Fibroblast of skin of left biceps (primary cell): Measurements from ENCODE around the gene SLC33A1.

Source experiments
- DNase-seq, 2 experiments: peaks; one replicate each; pipeline ENCODE4 v3.0.0-alpha.2; 2013; ENCODE audit warnings: low read depth in 2 of 2

The SLC33A1 gene

DNA sequence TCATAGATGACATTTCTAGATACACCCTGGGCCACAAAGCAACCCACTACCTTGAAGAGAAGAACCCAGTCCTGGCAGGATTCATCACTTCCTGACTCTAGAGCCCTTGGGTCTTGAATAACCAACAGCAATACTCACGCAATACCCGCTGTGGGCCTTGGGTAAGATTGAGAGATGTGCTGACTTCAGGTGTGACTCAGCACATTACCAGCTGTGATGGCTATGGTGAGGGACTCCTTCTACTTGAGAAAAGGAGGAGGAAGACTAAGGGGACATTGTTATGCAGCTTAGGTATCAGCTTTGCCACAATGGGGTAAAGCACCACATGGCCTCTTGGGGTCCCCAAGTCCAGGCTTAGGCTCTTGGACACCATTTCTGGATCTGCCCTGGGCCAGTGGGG lies 63.0 kb downstream of the SLC33A1 start:
- DNase-seq: no peak

DNA sequence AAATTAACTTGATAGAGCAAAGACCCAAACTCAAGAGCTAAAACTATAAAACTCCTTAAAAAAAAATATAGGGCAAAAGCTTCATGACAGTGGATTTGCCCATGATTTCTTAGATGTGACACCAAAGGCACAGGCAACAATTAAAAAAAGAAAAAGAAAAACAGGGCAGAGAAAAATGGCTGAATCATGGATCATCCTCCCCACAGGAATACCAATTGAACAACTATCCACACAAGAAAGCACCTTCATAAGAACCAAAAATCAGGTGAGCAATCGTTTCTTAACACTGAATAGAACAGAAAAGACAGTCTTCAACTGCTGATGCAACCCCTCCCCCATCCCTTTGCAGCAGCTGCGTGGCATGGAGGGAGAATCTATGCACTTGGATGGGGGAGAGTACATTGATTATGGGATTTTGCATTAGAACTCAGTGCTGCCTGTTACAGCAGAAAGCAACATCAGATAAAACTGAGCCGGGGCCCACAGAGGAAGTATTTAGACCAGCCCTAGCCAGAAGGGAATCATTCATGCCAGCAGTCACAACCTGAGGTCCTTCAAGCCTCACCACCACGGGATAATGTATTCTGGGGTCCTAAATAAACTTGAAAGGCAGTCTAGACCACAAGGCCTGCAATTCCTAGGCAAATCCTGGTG lies 63.8 kb downstream of the SLC33A1 start:
- no peak for DNase-seq

DNA sequence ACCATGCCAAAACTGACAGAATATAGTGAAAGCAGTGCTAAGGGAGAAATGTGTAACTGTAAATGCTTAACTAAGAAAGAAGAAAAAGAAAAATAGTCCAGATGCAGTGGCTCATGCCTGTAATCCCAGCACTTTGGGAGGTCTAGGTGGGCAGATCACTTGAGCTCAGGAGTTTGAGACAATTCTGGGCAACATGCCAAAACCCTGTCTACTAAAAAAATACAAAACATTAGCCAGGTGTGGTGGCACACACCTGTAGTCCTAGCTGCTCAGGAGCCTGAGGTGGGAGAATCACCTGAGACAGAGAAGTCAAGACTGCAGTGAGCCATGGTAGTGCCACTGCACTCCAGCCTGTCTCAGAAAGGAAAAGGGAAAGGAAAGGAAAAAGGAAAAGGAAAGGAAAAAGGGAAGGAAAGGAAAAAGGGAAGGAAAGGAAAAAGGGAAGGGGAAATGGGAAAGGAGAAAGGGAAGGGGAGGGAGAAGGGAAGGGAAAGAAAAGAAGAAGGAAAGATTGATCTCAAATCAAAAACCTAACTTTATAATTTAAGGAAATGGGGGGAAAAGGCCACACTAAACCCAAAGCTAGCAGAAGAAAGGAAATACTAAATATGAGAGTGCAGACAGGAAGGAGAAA lies 68.4 kb downstream of the SLC33A1 start:
- DNase-seq: no peak

DNA sequence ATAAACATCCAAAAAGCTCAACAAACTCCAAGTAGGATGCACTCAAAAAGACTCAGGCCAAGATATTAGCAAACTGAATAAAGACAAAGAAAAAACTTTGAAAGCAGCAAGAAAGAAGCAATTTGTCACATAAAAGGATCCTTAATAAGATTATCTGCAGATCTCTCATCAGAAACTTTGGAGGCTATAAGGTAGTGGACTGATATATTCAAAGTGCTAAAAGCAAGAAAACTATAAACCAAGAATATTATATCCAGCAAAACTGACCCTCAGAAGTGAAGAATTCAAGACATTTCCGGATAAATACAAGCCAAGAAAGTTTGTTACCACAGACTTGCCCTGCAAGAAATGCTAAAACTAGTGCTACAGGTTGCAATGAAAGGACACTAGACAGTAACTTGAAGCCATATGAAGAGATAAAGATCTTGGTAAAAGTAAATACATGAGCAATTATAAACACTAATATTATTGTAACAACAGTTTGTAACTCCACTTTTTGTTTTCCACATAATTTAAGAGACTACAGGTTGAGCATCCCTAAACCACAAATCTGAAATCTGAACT lies 71.8 kb downstream of the SLC33A1 start:
- DNase-seq: no peak

DNA sequence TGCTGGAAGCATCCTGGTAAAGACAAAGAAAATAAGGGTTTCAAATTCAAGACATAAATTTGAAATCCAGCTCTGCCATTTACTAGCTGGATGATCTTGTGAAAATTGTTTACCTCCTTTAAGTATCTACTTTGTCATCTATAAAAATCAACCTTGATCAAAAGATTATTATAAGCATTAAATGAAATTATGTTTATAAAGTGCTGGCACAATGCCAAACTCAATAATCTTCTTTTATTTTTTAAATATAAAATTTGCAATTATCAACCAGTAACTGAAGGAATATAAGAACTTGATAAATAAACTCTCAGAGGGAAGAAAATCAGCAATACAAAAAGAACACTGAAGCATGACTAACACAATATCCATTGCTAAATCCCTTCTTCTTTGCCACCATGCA lies 73.9 kb downstream of the SLC33A1 start:
- no peak for DNase-seq

DNA sequence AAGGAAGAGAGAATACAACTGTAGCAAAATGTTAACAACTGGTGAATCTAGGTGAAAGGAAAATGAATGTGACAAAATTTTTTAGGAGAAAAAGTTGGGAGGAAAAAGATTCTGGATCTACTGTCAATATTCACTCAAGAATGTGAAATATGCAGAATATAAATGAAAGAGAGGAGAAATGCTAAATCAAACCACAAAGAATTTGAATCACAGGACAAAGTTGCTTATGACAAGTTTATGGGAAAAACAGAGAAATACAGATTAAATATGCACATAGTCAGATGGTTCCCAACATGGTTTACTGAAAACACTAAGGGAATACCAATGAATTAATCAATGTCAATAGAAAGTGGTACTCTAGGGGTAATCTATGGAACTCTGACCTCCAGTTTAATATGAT lies 75.8 kb downstream of the SLC33A1 start:
- no peak for DNase-seq

DNA sequence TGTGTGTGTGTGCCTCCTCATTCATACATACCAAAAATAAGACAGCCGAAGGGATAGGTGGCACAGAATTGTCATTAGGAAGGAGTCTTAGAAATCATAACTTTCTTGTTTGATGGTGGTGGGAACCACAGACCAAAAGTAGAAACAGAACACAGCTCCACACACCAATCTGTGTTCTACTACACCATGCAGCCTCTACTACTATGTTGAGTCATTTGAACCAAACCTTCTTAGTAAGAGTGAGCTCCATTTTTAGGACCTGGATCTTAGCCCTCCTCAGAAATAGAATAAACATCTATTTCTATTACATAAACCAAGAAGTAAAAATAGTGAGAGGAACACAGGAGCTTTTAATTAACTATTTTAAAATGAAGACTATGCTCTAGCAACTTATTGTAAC lies 81.4 kb downstream of the SLC33A1 start:
- DNase-seq: no peak

DNA sequence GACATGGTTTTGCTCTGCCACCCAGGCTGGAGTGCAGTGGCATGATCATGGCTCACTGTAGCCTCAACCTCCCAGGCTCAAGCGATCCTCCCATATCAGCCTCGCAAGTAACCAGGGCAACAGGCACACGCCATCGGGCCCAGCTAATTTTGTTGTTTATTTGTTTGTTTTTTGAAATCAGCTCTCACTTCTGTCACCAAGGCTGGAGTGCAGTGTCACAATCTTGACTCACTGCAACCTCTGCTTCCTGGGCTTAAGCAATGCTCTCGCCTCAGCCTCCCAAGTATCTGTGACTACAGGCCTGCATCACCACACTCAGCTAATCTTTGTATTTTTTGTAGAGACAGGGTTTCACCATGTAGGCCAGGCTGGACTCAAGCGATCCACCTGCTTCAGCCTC lies 83.1 kb downstream of the SLC33A1 start:
- no peak for DNase-seq
